ENCODE measurements around the gene AFF2. TPM values are rescaled to one million over a fixed set of nuclear protein-coding genes. Genes with fewer than 3 reads are reported as not detected.

The AFF2 gene
- total and polyA plus RNA-seq, 5 experiments from 2014 or later = 0.13 to 2.0 (median 0.24) TPM

DNA sequence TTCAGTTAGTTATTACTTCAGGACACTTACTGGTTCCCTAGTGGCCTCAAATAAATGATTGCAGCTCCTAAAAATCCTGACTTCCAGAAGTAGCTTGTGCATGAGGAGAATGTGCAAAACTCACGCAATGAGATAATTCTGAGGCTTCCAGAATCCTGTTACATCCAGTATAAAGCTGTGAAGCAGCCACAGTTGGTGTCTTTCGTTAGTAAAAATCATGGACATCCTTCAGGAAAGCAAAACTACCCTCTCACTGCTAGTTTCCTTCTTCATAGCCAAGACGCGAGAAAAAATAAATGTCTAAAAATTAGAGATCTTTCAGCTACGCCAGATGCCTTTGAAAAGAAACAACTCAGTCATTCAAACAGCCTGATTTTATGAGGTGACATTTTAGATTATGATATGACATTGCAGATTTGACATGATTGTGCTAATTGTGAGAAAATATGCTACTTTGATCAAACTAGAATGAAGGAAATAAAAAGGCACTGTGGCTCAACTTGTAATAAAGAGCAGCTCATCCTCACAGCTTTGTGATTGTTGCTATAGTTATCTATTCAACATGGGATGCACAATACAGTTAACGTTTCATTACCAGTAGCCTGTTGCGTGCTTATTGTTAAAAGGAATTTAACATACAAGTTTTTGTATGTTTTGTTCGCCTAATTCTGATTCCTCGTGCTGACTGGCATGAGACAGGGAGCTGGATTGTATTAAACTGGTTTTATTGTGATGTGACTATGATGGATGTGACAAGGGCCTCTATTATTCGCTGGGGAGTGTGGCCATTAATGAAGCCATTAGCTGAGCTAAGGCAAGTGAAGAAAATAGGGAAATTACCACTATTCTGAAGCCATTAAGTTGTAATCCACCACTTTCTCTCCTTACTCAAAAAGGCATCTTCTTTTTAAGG lies 40.5 kb downstream of the AFF2 start:
- no peaks in the 10 kb centered on the region for H3K9me3 Mint-ChIP-seq
- no peak overlapping the region for H3K27ac Mint-ChIP-seq
- no peaks in the 10 kb centered on the region for H3K27me3 Mint-ChIP-seq
- DNase-seq (no peak), ATAC-seq (no peak)
- H3K36me3 Mint-ChIP-seq = no peaks in the 10 kb centered on the region
- POLR2A ChIA-PET = interaction anchor here (0.7 kb wide), 1 partner anchor 324 kb away, joined by 3 read pairs; no protein-coding TSS in a partner anchor
- peaks cover 0 to 13% (median 0%) of the 10 kb centered on the region in 4 donors for H3K4me1 Mint-ChIP-seq
- no peak overlapping the region for H3K4me3 Mint-ChIP-seq

DNA sequence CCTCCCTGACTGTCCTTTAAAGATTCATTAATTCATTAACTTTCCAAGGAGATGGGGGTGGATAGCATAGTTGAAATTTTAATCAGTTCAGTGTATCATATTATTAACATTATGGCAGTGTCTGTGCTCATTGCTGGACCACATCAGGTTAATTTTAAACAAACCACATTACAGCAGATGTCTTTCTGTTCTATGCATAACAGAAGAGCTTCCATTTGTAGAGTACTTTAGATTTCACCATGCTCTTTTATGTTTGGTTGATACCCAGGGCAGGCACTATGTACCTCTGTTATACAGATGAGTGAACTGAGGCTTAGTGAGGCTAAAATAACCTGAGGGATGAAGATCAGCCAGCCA lies 41.1 kb downstream of the AFF2 start:
- no peak overlapping the region for H3K27ac Mint-ChIP-seq
- H3K4me3 Mint-ChIP-seq = no peak overlapping the region
- H3K27me3 Mint-ChIP-seq = no peaks in the 10 kb centered on the region
- POLR2A ChIA-PET = no interaction called here
- H3K9me3 Mint-ChIP-seq = no peaks in the 10 kb centered on the region
- no peaks in the 10 kb centered on the region for H3K36me3 Mint-ChIP-seq
- DNase-seq (no peak), ATAC-seq (no peak)
- peaks cover 0 to 13% (median 0%) of the 10 kb centered on the region in 4 donors for H3K4me1 Mint-ChIP-seq

DNA sequence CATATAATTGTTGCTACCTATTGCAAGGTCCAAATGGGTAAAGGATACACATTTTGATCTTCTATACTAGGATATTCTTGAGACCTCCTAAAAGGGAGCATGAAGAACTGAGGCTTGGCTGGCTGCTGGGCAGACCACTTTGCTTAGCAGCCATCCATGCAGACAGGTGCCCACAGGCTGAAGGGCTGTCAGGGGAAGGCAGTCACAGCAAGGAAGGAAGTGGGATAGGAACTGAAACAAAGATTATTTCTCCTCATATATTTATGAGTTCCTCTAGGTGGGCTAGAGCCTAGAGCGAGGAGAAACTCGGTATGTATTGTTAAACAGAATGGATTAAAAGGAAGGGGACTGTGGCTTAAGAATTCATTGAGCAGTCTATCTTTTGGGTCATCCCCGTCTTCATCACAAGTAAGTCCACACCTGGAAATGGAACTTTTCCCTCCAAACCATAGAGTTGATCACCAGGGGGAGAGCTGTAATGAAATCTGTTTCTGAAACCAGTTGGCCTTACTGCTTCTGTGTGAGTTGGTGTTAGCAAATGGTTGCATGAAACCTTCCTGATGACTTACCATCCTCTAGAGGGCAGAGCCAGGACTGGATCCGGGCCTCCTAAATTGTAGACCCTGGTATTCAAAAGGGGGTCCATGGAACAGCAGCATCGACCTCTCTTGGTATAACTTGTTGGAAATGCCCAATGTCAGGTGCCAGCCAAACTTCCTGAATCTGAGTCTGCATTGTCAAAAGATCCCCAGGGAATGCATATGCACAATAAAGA lies 42.3 kb downstream of the AFF2 start:
- POLR2A ChIA-PET = no interaction called here
- H3K9me3 Mint-ChIP-seq = no peaks in the 10 kb centered on the region
- ATAC-seq (no peak), DNase-seq (no peak)
- no peaks in the 10 kb centered on the region for H3K36me3 Mint-ChIP-seq
- H3K4me1 Mint-ChIP-seq = peaks cover 0 to 13% (median 0%) of the 10 kb centered on the region in 4 donors
- no peak overlapping the region for H3K4me3 Mint-ChIP-seq
- no peak overlapping the region for H3K27ac Mint-ChIP-seq
- H3K27me3 Mint-ChIP-seq = no peaks in the 10 kb centered on the region

DNA sequence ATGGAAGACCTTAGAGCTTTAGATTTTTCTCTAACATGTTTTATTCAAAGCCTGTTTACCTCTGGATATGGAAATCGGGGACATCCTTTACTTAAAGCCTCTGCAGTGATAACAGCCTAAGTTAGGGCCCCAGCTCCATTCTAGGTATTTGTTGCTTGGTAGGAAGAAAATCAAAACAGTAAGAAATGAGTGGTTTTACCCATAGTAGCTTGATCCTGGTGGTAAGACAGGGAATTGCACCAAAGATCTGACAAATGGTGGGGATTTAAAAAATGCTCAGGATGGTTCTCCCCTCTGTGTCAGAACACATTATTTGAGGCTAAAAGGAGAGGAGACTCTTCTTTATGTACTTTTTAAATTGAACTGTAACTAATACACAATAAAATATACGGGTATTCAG lies 52.4 kb downstream of the AFF2 start:
- Mint-ChIP-seq H3K9me3 (no peaks in the 10 kb centered on the region), H3K27me3 (no peaks in the 10 kb centered on the region), H3K4me3 (no peak overlapping the region), H3K36me3 (no peaks in the 10 kb centered on the region), H3K4me1 (no peaks in the 10 kb centered on the region), H3K27ac (no peak overlapping the region)
- DNase-seq (no peak), ATAC-seq (no peak)
- POLR2A ChIA-PET = no interaction called here

DNA sequence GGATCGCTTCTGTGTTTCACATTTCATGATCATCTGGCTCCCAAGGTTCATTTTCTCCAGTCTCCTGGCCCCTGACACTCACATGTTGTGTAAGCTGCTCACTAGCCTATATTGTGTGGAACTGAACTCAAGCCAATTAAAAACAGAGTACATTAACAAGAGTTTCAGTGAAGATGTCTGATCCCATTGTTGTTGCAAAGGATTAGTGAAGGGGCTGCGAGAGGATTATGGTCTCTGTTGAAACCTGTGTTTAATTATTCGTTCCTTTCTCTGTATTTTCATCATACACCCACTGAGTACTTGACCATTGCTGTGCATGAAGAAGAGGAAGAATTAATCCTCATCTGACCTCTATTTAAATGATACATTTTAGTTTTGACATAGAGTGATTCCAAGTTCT lies 54.7 kb downstream of the AFF2 start:
- peaks cover 0 to 2% (median 0%) of the 10 kb centered on the region in 9 donors for H3K9me3 Mint-ChIP-seq
- DNase-seq = no peak
- no peak overlapping the region for H3K4me3 Mint-ChIP-seq
- no peaks in the 10 kb centered on the region for H3K4me1 Mint-ChIP-seq
- no peak for ATAC-seq
- H3K27me3 Mint-ChIP-seq = no peaks in the 10 kb centered on the region
- no peaks in the 10 kb centered on the region for H3K36me3 Mint-ChIP-seq
- POLR2A ChIA-PET = no interaction called here
- H3K27ac Mint-ChIP-seq = no peak overlapping the region

DNA sequence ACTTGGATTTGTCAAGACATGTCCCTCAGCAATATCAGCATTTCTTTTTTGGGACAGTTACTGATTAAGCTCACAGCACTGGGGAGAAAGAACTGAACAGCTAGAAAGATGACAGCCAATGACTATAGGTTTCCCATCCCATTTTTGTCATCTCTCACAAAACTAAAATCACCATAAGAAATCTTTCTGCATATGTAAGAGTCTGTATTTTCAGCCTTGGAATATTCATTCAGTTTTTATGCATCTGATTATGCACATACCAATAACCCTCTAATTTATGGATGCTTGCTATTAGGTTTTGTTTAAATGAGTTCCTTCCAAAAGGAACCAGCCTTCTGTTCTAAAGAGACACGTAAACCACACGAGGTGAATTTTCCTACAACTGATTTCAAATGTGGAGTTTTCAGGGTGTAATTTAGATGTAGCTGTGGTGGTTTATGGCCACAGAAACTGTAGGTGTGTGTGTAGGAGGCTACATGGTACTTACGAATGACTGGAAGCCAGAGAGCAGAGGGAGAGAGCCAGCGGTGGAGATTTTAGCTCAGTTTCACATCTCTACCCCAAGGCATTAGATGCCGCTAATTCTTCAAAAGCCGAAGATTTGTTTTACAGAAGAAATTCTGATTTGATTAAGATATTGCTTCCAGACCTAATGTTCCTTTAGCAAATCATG lies 55.3 kb downstream of the AFF2 start:
- DNase-seq (no peak), ATAC-seq (no peak)
- Mint-ChIP-seq H3K27ac (no peak overlapping the region), H3K36me3 (peaks cover 0 to 1% (median 0%) of the 10 kb centered on the region in 3 donors), H3K4me3 (no peak overlapping the region), H3K4me1 (no peaks in the 10 kb centered on the region), H3K27me3 (no peaks in the 10 kb centered on the region), H3K9me3 (peaks cover 0 to 4% (median 0%) of the 10 kb centered on the region in 9 donors)
- POLR2A ChIA-PET = no interaction called here

DNA sequence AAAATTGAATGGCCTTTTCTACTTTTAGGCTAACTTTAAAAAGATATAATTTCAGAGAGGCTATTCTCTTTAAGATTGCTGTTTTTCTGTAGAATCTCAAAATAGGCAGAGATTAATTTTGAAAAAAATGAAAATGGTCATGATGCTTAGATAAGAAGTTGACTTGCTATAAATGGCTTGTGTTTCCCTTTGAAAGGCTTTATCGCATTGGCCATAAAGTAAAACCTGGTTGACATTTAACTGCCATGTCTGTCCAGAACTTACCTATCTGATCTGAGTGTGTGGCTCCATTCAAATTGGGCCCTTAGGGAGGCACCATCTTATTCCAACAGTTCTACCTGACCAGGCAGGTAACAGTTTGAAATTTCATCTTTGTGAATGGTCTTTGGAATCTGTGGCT lies 56.1 kb downstream of the AFF2 start:
- no peaks in the 10 kb centered on the region for H3K4me1 Mint-ChIP-seq
- no peak overlapping the region for H3K27ac Mint-ChIP-seq
- H3K36me3 Mint-ChIP-seq = peaks cover 0 to 1% (median 0%) of the 10 kb centered on the region in 3 donors
- H3K9me3 Mint-ChIP-seq = peaks cover 0 to 4% (median 0%) of the 10 kb centered on the region in 9 donors
- H3K4me3 Mint-ChIP-seq = no peak overlapping the region
- H3K27me3 Mint-ChIP-seq = no peaks in the 10 kb centered on the region
- POLR2A ChIA-PET = no interaction called here
- DNase-seq (no peak), ATAC-seq (no peak)

DNA sequence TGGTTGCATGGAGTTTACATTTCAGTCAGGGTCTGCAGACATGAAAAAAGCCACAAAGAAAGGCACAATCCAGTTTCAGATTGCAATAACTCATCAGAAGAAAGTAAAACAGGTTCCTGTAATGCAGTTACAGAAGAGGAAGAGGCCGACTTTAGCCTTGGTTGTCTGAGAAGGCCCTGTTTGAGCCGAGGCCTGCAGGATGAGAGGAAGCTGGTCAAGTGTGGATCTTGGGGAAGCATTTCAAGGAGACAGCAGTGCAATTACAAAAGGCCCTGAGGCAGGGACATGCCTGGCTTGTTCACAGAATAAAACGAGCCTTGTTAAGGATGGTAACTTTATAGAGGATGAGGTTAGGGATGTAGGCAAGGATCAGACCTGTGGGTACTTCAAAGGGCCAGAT lies 62.4 kb downstream of the AFF2 start:
- H3K27ac Mint-ChIP-seq = peak overlapping the region in 3 of 10 donors; percentile 8 to 58 (median 37)
- H3K36me3 Mint-ChIP-seq = peaks cover 0 to 3% (median 0%) of the 10 kb centered on the region in 3 donors
- peaks cover 0 to 3% (median 0%) of the 10 kb centered on the region in 5 donors for H3K27me3 Mint-ChIP-seq
- H3K4me3 Mint-ChIP-seq = no peak overlapping the region
- POLR2A ChIA-PET = no interaction called here
- H3K4me1 Mint-ChIP-seq = peaks cover 0 to 8% (median 4%) of the 10 kb centered on the region in 4 donors
- DNase-seq (no peak), ATAC-seq (no peak)
- H3K9me3 Mint-ChIP-seq = peaks cover 0 to 4% (median 0%) of the 10 kb centered on the region in 9 donors

DNA sequence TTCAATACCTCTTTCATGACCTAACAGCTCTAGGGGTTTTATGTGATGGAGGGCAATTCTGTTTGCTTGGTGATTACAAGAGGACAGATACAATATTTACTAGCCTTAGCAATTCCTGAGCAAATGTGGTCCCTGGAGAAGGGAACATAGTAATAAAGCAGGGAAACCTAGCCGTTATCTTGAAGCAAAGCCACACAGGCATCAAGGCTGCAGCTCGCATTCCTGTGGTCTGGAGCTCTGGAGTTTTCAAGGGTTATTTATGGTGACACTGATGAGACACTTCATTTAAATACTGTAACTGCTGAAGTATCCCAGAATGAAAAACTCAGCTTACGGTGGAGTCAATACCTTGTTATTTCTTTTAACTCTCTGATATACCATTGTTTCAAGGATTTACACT lies 66.8 kb downstream of the AFF2 start:
- H3K9me3 Mint-ChIP-seq = no peaks in the 10 kb centered on the region
- H3K27me3 Mint-ChIP-seq = peaks cover 0 to 3% (median 0%) of the 10 kb centered on the region in 5 donors
- no peak overlapping the region for H3K4me3 Mint-ChIP-seq
- H3K4me1 Mint-ChIP-seq = peaks cover 0 to 9% (median 4%) of the 10 kb centered on the region in 4 donors
- DNase-seq (no peak), ATAC-seq (no peak)
- POLR2A ChIA-PET = no interaction called here
- H3K36me3 Mint-ChIP-seq = no peaks in the 10 kb centered on the region
- H3K27ac Mint-ChIP-seq = no peak overlapping the region

DNA sequence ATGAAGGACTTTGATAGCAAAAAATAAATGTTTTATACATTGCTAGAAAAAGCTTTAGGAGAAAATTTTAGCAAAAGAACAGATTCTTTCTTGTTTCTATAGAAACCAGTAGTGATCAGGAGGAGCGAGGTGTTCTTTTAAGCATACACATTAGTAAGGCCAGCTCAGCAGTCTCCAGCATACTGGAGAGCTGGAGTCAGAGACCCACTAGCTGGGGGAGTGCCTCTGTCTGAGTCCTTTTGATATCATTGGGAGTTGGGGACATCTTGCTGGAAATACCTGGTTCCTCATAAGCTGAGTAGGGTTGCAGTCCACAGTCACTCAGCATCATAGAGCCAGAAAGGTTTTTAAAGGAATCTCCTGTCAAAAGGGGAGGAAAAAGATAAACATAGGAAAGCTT lies 67.4 kb downstream of the AFF2 start:
- POLR2A ChIA-PET = no interaction called here
- DNase-seq (no peak), ATAC-seq (no peak)
- peaks cover 0 to 9% (median 2%) of the 10 kb centered on the region in 4 donors for H3K4me1 Mint-ChIP-seq
- no peaks in the 10 kb centered on the region for H3K9me3 Mint-ChIP-seq
- H3K27ac Mint-ChIP-seq = no peak overlapping the region
- H3K36me3 Mint-ChIP-seq = no peaks in the 10 kb centered on the region
- H3K27me3 Mint-ChIP-seq = peaks cover 0 to 3% (median 0%) of the 10 kb centered on the region in 5 donors
- no peak overlapping the region for H3K4me3 Mint-ChIP-seq

DNA sequence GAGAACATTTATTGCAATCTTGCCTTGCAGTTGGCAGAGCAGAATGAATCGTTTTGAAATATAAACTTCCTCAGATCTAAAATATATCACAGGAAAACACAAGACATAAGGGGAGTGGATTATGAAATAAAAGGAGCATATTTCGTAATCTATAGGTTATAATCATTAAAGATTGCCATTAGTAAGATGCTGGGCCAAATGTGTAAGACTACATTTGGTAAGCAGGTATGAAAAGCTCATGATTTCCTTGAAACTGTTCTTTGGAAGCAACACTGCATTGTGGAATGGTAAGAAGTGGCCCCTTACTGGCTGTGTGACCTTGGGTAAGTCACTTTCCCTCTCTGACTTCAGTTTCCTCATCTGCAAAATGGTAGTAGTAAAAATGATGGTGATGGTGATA lies 68.3 kb downstream of the AFF2 start:
- peaks cover 0 to 3% (median 0%) of the 10 kb centered on the region in 4 donors for H3K4me1 Mint-ChIP-seq
- H3K9me3 Mint-ChIP-seq = no peaks in the 10 kb centered on the region
- no peaks in the 10 kb centered on the region for H3K27me3 Mint-ChIP-seq
- H3K36me3 Mint-ChIP-seq = no peaks in the 10 kb centered on the region
- no peak overlapping the region for H3K4me3 Mint-ChIP-seq
- ATAC-seq = no peak
- no peak overlapping the region for H3K27ac Mint-ChIP-seq
- DNase-seq = no peak
- POLR2A ChIA-PET = no interaction called here

DNA sequence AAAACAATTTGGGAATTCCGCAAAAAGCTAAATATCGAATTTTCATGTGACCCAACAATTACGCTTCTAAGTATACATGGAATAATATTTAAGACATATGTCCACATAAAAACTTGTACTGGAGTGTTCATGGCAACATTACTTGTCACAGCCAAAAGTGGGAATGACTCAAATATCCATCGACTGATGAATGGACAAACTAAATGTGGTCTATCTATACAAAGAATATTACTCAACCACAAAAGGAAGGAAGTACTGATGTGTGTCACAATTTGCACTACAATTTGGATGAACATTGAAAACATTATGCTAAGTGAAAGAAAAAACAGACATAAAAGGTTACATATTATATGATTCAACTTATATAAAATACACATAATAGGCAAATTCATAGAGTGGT lies 71.9 kb downstream of the AFF2 start:
- no peak for DNase-seq
- H3K9me3 Mint-ChIP-seq = peaks cover 0 to 1% (median 0%) of the 10 kb centered on the region in 9 donors
- no peak overlapping the region for H3K4me3 Mint-ChIP-seq
- POLR2A ChIA-PET = no interaction called here
- H3K4me1 Mint-ChIP-seq = peaks cover 0 to 3% (median 0%) of the 10 kb centered on the region in 4 donors
- H3K36me3 Mint-ChIP-seq = no peaks in the 10 kb centered on the region
- ATAC-seq = no peak
- H3K27me3 Mint-ChIP-seq = no peaks in the 10 kb centered on the region
- no peak overlapping the region for H3K27ac Mint-ChIP-seq

DNA sequence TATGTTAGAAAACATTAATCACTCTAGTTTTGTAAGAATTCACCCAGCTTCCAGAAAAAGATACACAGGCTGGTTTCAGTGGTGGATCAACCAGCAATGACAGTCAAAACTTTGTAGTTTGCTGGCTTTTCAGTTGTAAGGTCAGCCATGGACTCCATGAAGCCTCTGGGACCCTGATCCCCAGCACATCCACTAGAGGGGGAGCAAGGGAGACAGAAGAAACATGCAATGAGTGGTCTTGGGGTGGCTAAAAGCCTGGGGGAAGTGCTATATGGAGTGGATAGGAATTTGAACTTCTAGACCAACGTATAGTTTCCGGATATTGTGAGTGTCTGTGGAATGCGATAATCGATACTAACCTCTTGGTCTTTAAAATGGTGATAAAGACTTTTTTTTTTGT lies 72.7 kb downstream of the AFF2 start:
- H3K9me3 Mint-ChIP-seq = peaks cover 0 to 1% (median 0%) of the 10 kb centered on the region in 9 donors
- H3K27ac Mint-ChIP-seq = no peak overlapping the region
- no peaks in the 10 kb centered on the region for H3K36me3 Mint-ChIP-seq
- POLR2A ChIA-PET = no interaction called here
- no peak overlapping the region for H3K4me3 Mint-ChIP-seq
- DNase-seq = no peak
- no peaks in the 10 kb centered on the region for H3K27me3 Mint-ChIP-seq
- ATAC-seq = no peak
- peaks cover 0 to 3% (median under 1%) of the 10 kb centered on the region in 4 donors for H3K4me1 Mint-ChIP-seq
